SH-SY5Y (cell line): ENCODE data around the gene OBP2A.

ENCODE experiments used
- GATA2 ChIP-seq: IDR thresholded peaks from 2 replicates; pipeline ENCODE4 v1.6.1; 2011; ENCODE audit warnings: mild to moderate bottlenecking, low read depth, low read length
- GATA3 ChIP-seq: IDR thresholded peaks from 2 replicates; pipeline ENCODE4 v1.6.1; 2011; ENCODE audit warnings: low read depth, mild to moderate bottlenecking, low read length, moderate library complexity

OBP2A gene

DNA sequence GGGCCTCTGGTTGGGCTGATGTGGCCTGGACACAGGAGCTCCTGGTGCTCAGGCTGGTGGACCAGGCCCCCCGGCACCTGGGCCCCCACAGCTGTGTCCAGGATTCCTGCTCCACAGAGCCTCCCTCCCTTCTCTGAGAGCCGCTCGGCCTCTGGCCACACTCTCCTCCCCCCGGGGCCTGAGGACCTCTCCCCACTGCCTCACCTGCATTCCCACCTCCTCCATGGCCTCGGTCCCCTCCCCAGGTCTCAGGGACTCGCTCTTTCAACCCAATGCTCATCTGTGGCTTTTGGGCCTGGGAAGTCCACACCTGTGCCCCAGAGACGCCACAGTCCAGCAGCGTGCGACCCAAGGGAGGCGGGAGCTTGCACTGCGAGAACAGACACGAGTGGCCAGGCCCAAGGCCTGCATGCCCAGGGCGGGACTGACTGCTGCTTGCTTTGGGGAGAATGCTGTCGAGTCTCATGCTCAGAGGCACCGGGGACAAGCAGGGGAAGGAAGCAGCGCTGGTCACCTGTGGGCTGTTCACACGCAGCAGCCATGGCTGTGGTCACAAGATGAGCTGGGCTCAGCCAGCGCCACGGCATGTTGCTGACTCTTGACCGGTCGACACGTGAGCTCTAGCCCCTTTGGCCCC lies 30.2 kb downstream of the OBP2A start:
- TF ChIP-seq GATA3 (no peak), GATA2 (no peak)

GRCh38 chr9:135577256-135577655 lies 31.3 kb downstream of the OBP2A start:
- TF ChIP-seq GATA2: no peak
- TF ChIP-seq GATA3: no peak

GRCh38 chr9:135579356-135579755 lies 33.4 kb downstream of the OBP2A start:
- TF ChIP-seq GATA2: no peak
- no peak for TF ChIP-seq GATA3

GRCh38 chr9:135579889-135580660 lies 34.1 kb downstream of the OBP2A start:
- TF ChIP-seq GATA3 (no peak), GATA2 (no peak)

DNA sequence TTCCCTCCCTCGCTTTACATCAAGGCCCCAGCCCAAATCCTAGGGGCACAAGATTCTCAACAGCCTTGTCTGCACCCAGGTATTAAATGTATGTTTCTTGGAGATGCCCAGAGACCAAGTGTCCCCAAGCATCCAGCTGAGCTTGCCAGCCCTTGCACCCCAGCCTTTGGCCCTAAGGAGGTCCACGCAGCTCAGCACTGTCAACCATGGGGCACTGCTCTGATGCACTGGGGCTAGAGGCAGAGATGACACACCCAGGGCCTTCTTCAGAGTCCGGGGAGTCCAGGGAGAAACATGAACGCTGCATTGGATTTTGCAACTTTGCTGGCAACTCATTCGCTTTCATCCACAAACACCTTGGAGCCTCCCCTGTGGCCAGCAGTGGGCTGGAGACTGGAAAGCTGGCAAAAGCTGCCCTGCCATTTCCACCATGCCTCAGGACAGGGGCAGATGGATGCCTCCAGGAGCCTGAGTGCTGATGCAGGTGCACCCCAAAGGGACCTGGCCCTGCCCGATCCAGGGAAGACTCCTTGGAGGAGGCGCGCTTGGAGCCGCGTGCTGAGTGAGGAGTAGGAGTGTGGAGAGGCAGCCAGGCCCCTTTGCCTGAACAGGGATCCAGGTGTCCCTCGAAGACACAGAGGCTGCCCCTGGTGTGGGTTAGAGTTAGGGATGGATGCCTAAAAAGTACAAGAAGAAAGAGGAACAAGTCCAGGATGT lies 34.9 kb downstream of the OBP2A start:
- TF ChIP-seq GATA3 (no peak), GATA2 (no peak)

GRCh38 chr9:135581636-135582426 lies 35.9 kb downstream of the OBP2A start:
- no peak for TF ChIP-seq GATA2
- TF ChIP-seq GATA3: no peak

DNA sequence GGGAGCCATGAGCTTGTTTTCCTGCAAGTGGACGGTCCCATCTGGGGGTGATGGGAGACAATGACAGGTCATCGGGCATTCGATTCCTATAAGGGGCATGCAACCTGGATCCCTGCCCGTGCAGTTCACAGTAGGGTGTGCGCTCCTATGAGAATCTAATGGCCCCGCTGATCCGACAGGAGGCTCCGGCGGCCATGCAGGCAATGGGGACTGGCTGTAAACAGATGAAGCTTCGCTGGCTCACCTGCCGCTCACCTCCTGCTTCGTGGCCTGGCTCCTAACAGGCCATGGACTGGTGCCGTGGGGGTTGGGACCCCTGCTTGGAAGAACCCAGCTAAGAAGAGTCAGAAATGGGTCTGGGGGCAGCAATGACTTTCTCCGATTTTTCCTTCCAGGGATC lies 36.6 kb downstream of the OBP2A start:
- TF ChIP-seq GATA2 (no peak), GATA3 (no peak)

GRCh38 chr9:135582966-135583687 lies 37.2 kb downstream of the OBP2A start:
- TF ChIP-seq GATA2 (no peak), GATA3 (no peak)

- no peak for TF ChIP-seq GATA3
- TF ChIP-seq GATA2: no peak
Measured at GRCh38 chr9:135583688-135584011, 37.7 kb downstream of the OBP2A start.

DNA sequence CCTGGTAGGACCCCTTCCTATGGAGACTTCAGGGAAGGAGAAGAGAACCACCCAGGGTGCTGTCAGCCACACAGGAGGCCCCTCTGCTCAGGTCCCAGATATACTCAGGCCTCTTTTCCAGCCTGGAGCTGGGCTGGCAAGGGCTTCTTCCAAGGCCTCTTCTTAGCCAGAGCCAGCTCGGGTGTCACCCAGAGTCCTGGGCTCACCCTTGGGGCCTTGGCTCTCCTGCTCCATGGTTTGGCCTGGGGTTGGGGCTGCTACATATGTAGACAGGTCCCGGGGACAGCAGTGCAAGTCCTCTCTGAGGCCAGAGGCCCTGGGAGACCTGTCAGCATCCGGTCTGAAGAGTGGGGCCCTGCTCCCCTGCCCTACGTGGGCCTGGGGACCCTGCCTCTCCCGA lies 38.4 kb downstream of the OBP2A start:
- TF ChIP-seq GATA2 (no peak), GATA3 (no peak)

GRCh38 chr9:135584934-135585333 lies 39.0 kb downstream of the OBP2A start:
- no peak for TF ChIP-seq GATA2
- TF ChIP-seq GATA3: no peak

DNA sequence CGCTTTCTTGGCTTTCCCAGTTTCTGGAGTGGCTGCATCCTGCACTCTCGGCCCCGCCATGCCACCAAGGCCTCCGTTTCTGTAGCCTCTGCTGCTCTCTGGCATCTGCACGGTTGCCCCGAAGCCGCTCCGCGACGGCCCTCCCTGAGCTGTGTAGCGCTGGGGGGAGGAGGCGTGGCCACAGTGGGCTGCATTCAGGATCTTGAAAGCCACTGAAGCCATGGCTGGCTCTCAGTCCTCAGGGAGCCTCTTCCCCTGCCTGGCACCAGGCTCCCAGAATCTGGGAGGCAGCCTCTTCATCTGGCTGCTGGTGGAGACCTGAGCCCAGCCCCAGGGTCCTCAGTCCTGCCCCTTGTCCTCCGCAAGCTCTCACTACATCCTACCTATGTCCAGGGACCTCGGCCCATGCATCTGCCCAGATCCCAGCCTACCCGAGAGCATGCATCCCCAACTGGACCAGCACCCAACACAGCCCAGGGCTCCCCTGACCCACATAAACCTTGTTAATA lies 40.7 kb downstream of the OBP2A start:
- TF ChIP-seq GATA3: no peak
- TF ChIP-seq GATA2: no peak

DNA sequence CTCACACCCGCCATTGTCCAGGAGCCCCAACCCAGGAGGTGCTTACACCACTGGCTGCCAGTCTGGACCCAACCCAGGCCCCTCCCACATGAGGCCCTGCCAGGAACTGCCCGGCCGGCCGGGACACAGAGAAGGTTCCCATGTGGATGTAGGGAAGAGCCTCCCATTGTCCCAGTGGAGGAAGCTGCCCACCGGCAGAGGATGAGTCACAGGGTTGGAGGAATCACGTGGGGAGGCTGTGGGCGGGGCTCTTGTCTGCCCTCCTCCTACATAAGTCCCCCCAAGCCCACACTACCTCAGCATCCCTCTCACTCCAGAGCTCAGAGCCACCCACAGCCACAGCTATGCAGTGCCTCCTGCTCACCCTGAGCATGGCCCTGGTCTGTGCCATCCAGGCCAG lies 41.7 kb downstream of the OBP2A start:
- no peak for TF ChIP-seq GATA2
- no peak for TF ChIP-seq GATA3
